Ovary (tissue), 9 donors: ENCODE measurements around the gene CDH11. TPM values are rescaled to one million over a fixed set of nuclear protein-coding genes. Genes with fewer than 3 reads are reported as not detected.

Experiments used
- DNase-seq, 5 donors: peaks; one replicate each; pipeline ENCODE4 v3.0.0-alpha.2; 2019 to 2020
- H3K27ac ChIP-seq, 2 donors: fragments of 200-600 bp; one replicate each; pipeline versions ENCODE4 v1.5.1 to v1.8.0; 2019 to 2022
- H3K27me3 ChIP-seq: fragments of 200-600 bp; one replicate; pipeline ENCODE4 v1.8.0; 2022
- H3K36me3 ChIP-seq: fragments of 200-600 bp; sonication (generic); one replicate; pipeline ENCODE4 v1.5.1; 2019
- H3K4me1 ChIP-seq: one replicate; pipeline ENCODE4 v1.8.1; 2013; ENCODE audit warnings: mild to moderate bottlenecking, moderate library complexity; ENCODE audit not compliant: insufficient read depth
- H3K4me3 ChIP-seq: fragments of 200-600 bp; sonication (generic); one replicate; pipeline ENCODE4 v1.5.1; 2017
- H3K9me3 ChIP-seq, 2 donors: fragments of 200-600 bp in 1 of 2; sonication (generic) in 1 of 2; one replicate each; pipeline versions ENCODE4 v1.5.1 to v1.8.1; 2013 to 2019; ENCODE audit warnings: mild to moderate bottlenecking in 1 of 2, moderate library complexity in 1 of 2
- CTCF ChIP-seq, 3 donors: fragments of 450-650 bp in 2 of 3; fragments of 200-600 bp in 1 of 3; IDR thresholded peaks; one replicate each; pipeline versions ENCODE4 v1.5.1 to v1.8.0; 2016 to 2022; ENCODE audit warnings: antibody characterized with exemption in 3 of 3, mild to moderate bottlenecking in 1 of 3
- EP300 ChIP-seq: sonication (generic); formaldehyde crosslinking; IDR thresholded peaks from one replicate; pipeline ENCODE4 v1.6.1; 2017; ENCODE audit warnings: antibody characterized with exemption
- POLR2A ChIP-seq: fragments of 450-650 bp; IDR thresholded peaks from one replicate; pipeline ENCODE4 v1.6.1; 2017; ENCODE audit warnings: antibody characterized with exemption, mild to moderate bottlenecking, moderate library complexity
- WGBS, 3 donors: extraction: QIAGEN DNeasy Blood & Tissue Kit in 1 of 3; methylation state at CpG; one replicate each; pipeline versions ENCODE4 v1.1.5 to v1.1.7; 2013 to 2017; 5-methylcytosine and 5-hydroxymethylcytosine counted together
- intact Hi-C, 4 donors: fragments of 100-400 bp; cut with DNase I; formaldehyde crosslinking; loops; one replicate each; pipeline versions ENCODE4 v1.11.0 to v1.15.1; 2022 to 2023
- polyA plus RNA-seq, 2 donors: library from polyadenylated mRNA; stranded (reverse); fragments of 200-250 nt in 1 of 2; fragments of 350-450 nt in 1 of 2; fragmentation: Illumina TruSeq in 1 of 2; extraction: RNeasy Lipid Tissue Mini Kit (QIAGEN cat#74804) in 1 of 2; gene quantifications; one replicate each; pipeline ENCODE4 v1.2.3, GENCODE V29; 2013 to 2014
- total RNA-seq, 7 donors: library from RNA; depleted of rRNA in 2 of 7; stranded (reverse); fragments of >200 nt in 2 of 7; fragmentation: NEBNext Ultra II Directional in 3 of 7; extraction: Animal tissue kit (Norgen Biotek cat#: 25700) in 3 of 7; gene quantifications; one replicate each; pipeline versions ENCODE4 v1.1.0 to v1.2.4, GENCODE V29; 2016 to 2023
- donor health status: DM: no; HTN: no; CAD: no; lungs with moderate emphysema.
- donor health status: DM: no; HTN: no; CAD: no.
- donor health status: Bipolar disorder and iron deficiency.
- donor health status: DM: yes; HTN: yes; CAD: no.
- donor health status: DM: no; HTN: no; CAD: no.
- donor health status: DM: yes; HTN: yes; CAD: no.

CDH11 gene
- total and polyA plus RNA-seq, 9 donors = 118 to 858 (median 478) TPM

DNA sequence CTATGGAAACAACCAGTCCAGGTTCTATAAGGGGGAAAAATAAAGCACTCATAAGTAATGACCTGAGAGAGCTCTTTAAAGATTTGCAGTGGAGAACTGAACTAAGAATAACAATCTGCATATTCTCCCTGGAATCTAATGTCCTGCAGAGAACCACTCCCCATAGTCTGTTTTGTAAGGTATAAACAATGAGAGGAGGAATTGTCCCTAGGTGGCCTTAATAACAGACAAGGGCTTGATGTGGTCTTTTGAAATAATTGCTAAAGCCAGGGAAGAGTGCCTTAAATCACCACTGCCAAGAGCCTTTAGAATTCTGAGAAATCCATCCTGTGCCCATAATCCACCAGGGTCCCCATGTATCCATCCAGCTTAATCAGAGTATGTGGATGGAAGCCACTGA, 106.3 kb downstream of the CDH11 start:
- TF ChIP-seq EP300 = no peak
- TF ChIP-seq CTCF (IDR thresholded peaks at IDR 0.05) = no peak
- Histone ChIP-seq H3K4me1 (no peaks in the 10 kb centered on the region), H3K27me3 (no peaks in the 10 kb centered on the region), H3K4me3 (no peak overlapping the region), H3K36me3 (no peaks in the 10 kb centered on the region), H3K27ac (no peak overlapping the region), H3K9me3 (no peaks in the 10 kb centered on the region)
- intact Hi-C loops = no loop called here
- no peak for DNase-seq

DNA sequence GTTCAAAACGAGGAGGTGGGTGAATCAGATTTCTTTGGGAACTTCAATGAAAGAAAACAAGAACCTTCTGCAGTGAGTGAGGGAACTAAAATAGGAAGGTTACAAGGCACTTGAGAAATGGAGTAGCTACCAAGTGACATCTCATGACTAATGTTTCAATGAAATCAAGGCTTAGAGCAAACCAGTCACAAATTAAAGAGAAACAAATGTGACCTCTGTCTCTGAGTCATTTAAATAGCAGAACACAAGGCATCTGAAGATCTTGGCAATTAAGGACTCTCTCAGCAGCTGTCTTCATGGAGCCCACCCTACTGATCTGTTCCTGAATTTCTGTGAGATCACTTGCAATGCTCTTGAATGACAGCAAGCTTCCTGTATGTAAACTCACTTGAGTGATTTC, 109.5 kb downstream of the CDH11 start:
- H3K4me3 ChIP-seq = no peak overlapping the region
- no peak overlapping the region for H3K27ac ChIP-seq
- DNase-seq = no peak
- TF ChIP-seq POLR2A (no peak), CTCF (IDR thresholded peaks at IDR 0.05) (no peak), EP300 (no peak)
- no peaks in the 10 kb centered on the region for H3K36me3 ChIP-seq
- H3K4me1 ChIP-seq = no peaks in the 10 kb centered on the region
- intact Hi-C loops = no loop called here
- no peaks in the 10 kb centered on the region for H3K9me3 ChIP-seq
- 65 to 71% (median 69%) methylated on average over 1 of the region's 1 CpG for WGBS, 3 donors
- H3K27me3 ChIP-seq = no peaks in the 10 kb centered on the region

- H3K36me3 ChIP-seq = no peaks in the 10 kb centered on the region
- H3K27me3 ChIP-seq = no peaks in the 10 kb centered on the region
- H3K4me1 ChIP-seq = peaks cover 2% of the 10 kb centered on the region
- no peak for TF ChIP-seq EP300
- no peak for TF ChIP-seq POLR2A
- no peak for TF ChIP-seq CTCF (IDR thresholded peaks at IDR 0.05)
- WGBS, 3 donors = 15 to 27% (median 19%) methylated on average over 2 of the region's 2 CpGs
- no peak overlapping the region for H3K27ac ChIP-seq
- intact Hi-C loops = no loop called here
- no peaks in the 10 kb centered on the region for H3K9me3 ChIP-seq
- DNase-seq = no peak
- no peak overlapping the region for H3K4me3 ChIP-seq
Observed at GRCh38 chr16:65010125-65010524, 111.7 kb downstream of the CDH11 start.

DNA sequence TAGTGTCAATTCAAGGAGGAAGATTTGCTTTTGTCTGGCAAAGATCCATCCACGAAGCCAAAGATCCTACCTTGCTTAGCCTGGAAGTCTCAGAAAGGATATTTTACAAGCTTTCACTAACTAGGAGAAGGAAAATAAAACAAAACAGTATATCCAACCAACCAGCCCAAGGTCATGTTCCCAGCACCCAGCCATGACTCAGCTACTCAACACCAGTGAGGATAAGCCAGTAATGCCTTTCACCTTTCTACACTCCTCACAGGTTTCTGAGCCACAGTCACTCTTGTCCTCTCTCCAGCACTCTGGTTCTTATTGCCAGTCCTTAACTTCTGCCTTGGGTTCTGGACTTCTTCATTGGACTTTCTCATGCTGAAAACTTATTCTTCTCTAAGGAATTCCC, 116.2 kb downstream of the CDH11 start:
- no peak for TF ChIP-seq POLR2A
- TF ChIP-seq CTCF (IDR thresholded peaks at IDR 0.05) = no peak
- no peak for TF ChIP-seq EP300
- no peak overlapping the region for H3K4me3 ChIP-seq
- no peak overlapping the region for H3K27ac ChIP-seq
- no peak for DNase-seq
- H3K36me3 ChIP-seq = no peaks in the 10 kb centered on the region
- WGBS, 3 donors = 64 to 78% (median 65%) methylated on average over 1 of the region's 1 CpG
- intact Hi-C loops = no loop called here
- peaks cover 2% of the 10 kb centered on the region for H3K4me1 ChIP-seq
- no peaks in the 10 kb centered on the region for H3K27me3 ChIP-seq
- H3K9me3 ChIP-seq = no peaks in the 10 kb centered on the region

- intact Hi-C loops = no loop called here
- WGBS, 3 donors = 93 to 96% (median 96%) methylated on average over 16 of the region's 16 CpGs
- TF ChIP-seq POLR2A (no peak), CTCF (IDR thresholded peaks at IDR 0.05) (no peak), EP300 (no peak)
Observed at GRCh38 chr16:65004570-65004969, 117.3 kb downstream of the CDH11 start.

More at GRCh38 chr16:65004570-65004969, 117.3 kb downstream of the CDH11 start:
- Histone ChIP-seq H3K4me3 (no peak overlapping the region), H3K36me3 (no peaks in the 10 kb centered on the region), H3K27me3 (no peaks in the 10 kb centered on the region), H3K27ac (no peak overlapping the region), H3K4me1 (peaks cover 2% of the 10 kb centered on the region), H3K9me3 (no peaks in the 10 kb centered on the region)
- no peak for DNase-seq
